Forelimb muscle (tissue), 1 donor: ENCODE data around the gene SCTR. TPM values are rescaled to one million over a fixed set of nuclear protein-coding genes. Genes with fewer than 3 reads are reported as not detected.
"Not testable (repeated sequence)": the region's sequence is repeated elsewhere in the genome, so short reads cannot be mapped to it uniquely, and the experiment has no call there.

Source experiments
- DNase-seq: peaks from one replicate; pipeline ENCODE4 v3.0.0-alpha.2; 2013; ENCODE audit warnings: low read depth
- polyA plus RNA-seq: library from polyadenylated mRNA; unstranded; fragments of 120-200 nt; gene quantifications from one replicate; pipeline ENCODE4 v1.2.1, GENCODE V29; 2013; ENCODE audit not compliant: insufficient read length

The SCTR gene
- polyA plus RNA-seq, 1 donor = 1.5 TPM

GRCh38 chr2:119415630-119416029, 108.7 kb downstream of the SCTR start:
- DNase-seq = no peak

GRCh38 chr2:119414894-119415293, 109.4 kb downstream of the SCTR start:
- DNase-seq = no peak

GRCh38 chr2:119409506-119409905, 114.8 kb downstream of the SCTR start:
- DNase-seq = no peak

GRCh38 chr2:119408221-119408619, 116.1 kb downstream of the SCTR start:
- no peak for DNase-seq

- no peak for DNase-seq
Measured at GRCh38 chr2:119407430-119408220, 116.7 kb downstream of the SCTR start.

- DNase-seq = no peak
Measured at GRCh38 chr2:119405151-119405550, 119.1 kb downstream of the SCTR start.

- DNase-seq = not testable (repeated sequence)
Measured at GRCh38 chr2:119403618-119404017, 120.7 kb downstream of the SCTR start.

- DNase-seq = no peak
Measured at GRCh38 chr2:119402645-119403560, 121.4 kb downstream of the SCTR start.

- no peak for DNase-seq
Measured at GRCh38 chr2:119402106-119402505, 122.2 kb downstream of the SCTR start.

- DNase-seq = no peak
Measured at GRCh38 chr2:119397196-119397595, 127.1 kb downstream of the SCTR start.

- DNase-seq = no peak
Measured at GRCh38 chr2:119393971-119394748, 130.1 kb downstream of the SCTR start.

Other genes with a start within 250 kb of the SCTR start
- 5.8 TPM for gene C2orf76, start 157.6 kb downstream of the SCTR start, polyA plus RNA-seq
- gene DBI, start 157.5 kb downstream of the SCTR start, polyA plus RNA-seq = 224 TPM
- 8.3 TPM for gene TMEM37, start 92.6 kb downstream of the SCTR start, polyA plus RNA-seq
- gene CFAP221, start 20.0 kb upstream of the SCTR start, polyA plus RNA-seq = 0.53 TPM
- gene TMEM177, start 154.7 kb upstream of the SCTR start, polyA plus RNA-seq = 10.1 TPM
- 19.6 TPM for gene PTPN4, start 235.4 kb upstream of the SCTR start, polyA plus RNA-seq